A549 treated with CORT108297 at 1 μM for 4 hours (cell line): ENCODE results near the gene ITGA1. TPM values are rescaled to one million over a fixed set of nuclear protein-coding genes. Genes with fewer than 3 reads are reported as not detected.

ENCODE experiments used
- total RNA-seq: library from RNA; stranded (reverse); fragments of 200-300 nt; extraction: Qiagen RNA extraction; gene quantifications from 5 replicates; pipeline ENCODE4 v1.2.3, GENCODE V29; 2022

The ITGA1 gene
- total RNA-seq = 1.0 to 1.5 TPM (median 1.1 TPM) in 5 replicates

GRCh38 chr5:52787600-52788504, at the start of gene ITGA1, which contains the start of gene PELO:
ITGA1 (plus strand) TSS chr5:52787916; CDS start chr5:52788354, 438 bp downstream.
PELO (plus strand) TSS chr5:52787916; CDS start chr5:52800395, 12,479 bp downstream.

GRCh38 chr5:52989025-52989780, 201.5 kb downstream of the ITGA1 start, which contains the start of gene ITGA2:
ITGA2 (plus strand) TSS chr5:52989352; CDS start chr5:52989469, 117 bp downstream.

Other genes with a start within 250 kb of the ITGA1 start
- gene PELO, start within 50 bp of the ITGA1 start, total RNA-seq = 17.3 to 21.1 TPM (median 19.1 TPM) in 5 replicates
- 17.1 to 26.4 TPM (median 23.5 TPM) in 5 replicates for gene ITGA2, start 201.4 kb downstream of the ITGA1 start, total RNA-seq